Gastroesophageal sphincter (tissue), 3 donors: ENCODE measurements around the gene BSX.

Experiments used
- CTCF ChIP-seq, 4 experiments: fragments of 200-600 bp in 2 of 4; fragments of 450-650 bp in 2 of 4; sonication (generic) in 1 of 4; IDR thresholded peaks; one replicate each; pipeline ENCODE4 v1.5.1; 2017 to 2019; ENCODE audit warnings: antibody characterized with exemption in 4 of 4, mild to moderate bottlenecking in 2 of 4, moderate library complexity in 2 of 4
- EP300 ChIP-seq: sonication (generic); formaldehyde crosslinking; IDR thresholded peaks from one replicate; pipeline ENCODE4 v1.6.1; 2017; ENCODE audit warnings: antibody characterized with exemption, mild to moderate bottlenecking
- POLR2AphosphoS5 ChIP-seq: sonication (generic); formaldehyde crosslinking; IDR thresholded peaks from one replicate; pipeline ENCODE4 v1.6.1; 2017; ENCODE audit warnings: antibody characterized with exemption

DNA sequence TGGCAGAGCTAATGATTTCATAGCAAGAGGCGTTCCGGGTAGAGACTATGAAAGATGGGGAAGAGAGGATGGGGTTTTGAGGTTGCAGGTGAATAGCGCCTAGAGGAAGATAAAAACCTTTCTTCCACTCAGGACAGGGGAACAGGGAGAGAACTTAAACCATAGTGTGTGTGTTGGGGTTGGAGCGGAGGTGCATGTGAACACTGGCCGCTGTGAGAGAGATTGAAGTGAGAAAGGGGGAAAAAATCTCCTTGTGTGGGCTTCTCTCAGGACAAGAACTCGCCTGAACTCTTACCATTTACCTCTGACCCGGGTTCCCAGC, 3.4 kb downstream of the BSX start:
- no peak for TF ChIP-seq CTCF (IDR thresholded peaks at IDR 0.05)
- TF ChIP-seq POLR2AphosphoS5: no peak
- no peak for TF ChIP-seq EP300
